Cardiac fibroblast (primary cell): ENCODE results near the gene CD46.

Experiments used
- DNase-seq, 2 donors: peaks; one replicate each; pipeline versions ENCODE4 v3.0.0 to v3.0.0-alpha.2; 2010; ENCODE audit warnings: low read depth in 2 of 2
- H3K4me3 ChIP-seq, 2 donors: replicated peaks in 1 of 2; 1 replicate in 1 of 2; 2 replicates in 1 of 2; pipeline ENCODE4 v1.5.1; 2011; ENCODE audit warnings: low read depth in 2 of 2, low read length in 2 of 2, mild to moderate bottlenecking in 2 of 2, moderate library complexity in 1 of 2
- CTCF ChIP-seq: IDR thresholded peaks from one replicate; pipeline ENCODE4 v1.5.1; 2011; ENCODE audit warnings: low read depth, mild to moderate bottlenecking, low read length, inconsistent platforms

The CD46 gene

GRCh38 chr1:207844371-207844770, 92.5 kb downstream of the CD46 start:
- no peak for TF ChIP-seq CTCF
- no peak overlapping the region for H3K4me3 ChIP-seq
- DNase-seq = peak; percentile 57 to 73
